Amniotic epithelial cell (primary cell): ENCODE measurements around the gene SLC9C1.
A peak's percentile ranks its signal among the peaks of the same experiment; 100 is the strongest.

Experiments
- DNase-seq: peaks from one replicate; pipeline ENCODE4 v3.0.0-alpha.2; 2010; ENCODE audit warnings: low read depth

The SLC9C1 gene

GRCh38 chr3:112131111-112131510 is 162.9 kb downstream of the SLC9C1 start:
- no peak for DNase-seq

GRCh38 chr3:112130638-112130993 is 163.4 kb downstream of the SLC9C1 start:
- DNase-seq: no peak

GRCh38 chr3:112129925-112130637 is 163.9 kb downstream of the SLC9C1 start:
- no peak for DNase-seq

GRCh38 chr3:112128843-112129727 is 164.9 kb downstream of the SLC9C1 start:
- DNase-seq: peak; percentile 75

GRCh38 chr3:112127522-112128494 is 166.2 kb downstream of the SLC9C1 start:
- DNase-seq: no peak

- no peak for DNase-seq
Observed at GRCh38 chr3:112126511-112126911, 167.5 kb downstream of the SLC9C1 start.

- no peak for DNase-seq
Observed at GRCh38 chr3:112124907-112125607, 169.0 kb downstream of the SLC9C1 start.

- no peak for DNase-seq
Observed at GRCh38 chr3:112123548-112123947, 170.5 kb downstream of the SLC9C1 start.

- DNase-seq: no peak
Observed at GRCh38 chr3:112122870-112123269, 171.1 kb downstream of the SLC9C1 start.

- DNase-seq: no peak
Observed at GRCh38 chr3:112121577-112122547, 172.2 kb downstream of the SLC9C1 start.

- DNase-seq: no peak
Observed at GRCh38 chr3:112119962-112120836, 173.8 kb downstream of the SLC9C1 start.

- DNase-seq: no peak
Observed at GRCh38 chr3:112117841-112118571, 176.0 kb downstream of the SLC9C1 start.

- no peak for DNase-seq
Observed at GRCh38 chr3:112117415-112117814, 176.6 kb downstream of the SLC9C1 start.

- no peak for DNase-seq
Observed at GRCh38 chr3:112116748-112117186, 177.2 kb downstream of the SLC9C1 start.

GRCh38 chr3:112115806-112116383 is 178.1 kb downstream of the SLC9C1 start:
- DNase-seq: no peak

GRCh38 chr3:112115161-112115739 is 178.8 kb downstream of the SLC9C1 start:
- peak; percentile 44 for DNase-seq

GRCh38 chr3:112114576-112115160 is 179.3 kb downstream of the SLC9C1 start:
- no peak for DNase-seq
